ENCODE measurements around the gene ARID3A. TPM values are rescaled to one million over a fixed set of nuclear protein-coding genes. Genes with fewer than 3 reads are reported as not detected.

Gene ARID3A
- total RNA-seq, 4 donors from 2014 or later: 1.3 to 22.0 (median 3.8) TPM

GRCh38 chr19:1000591-1001537, 75.0 kb downstream of the ARID3A start:
- Histone ChIP-seq H3K4me1 (peaks cover 0 to 7% of the 10 kb centered on the region in 2 donors), H3K27me3 (peaks cover 38 to 45% of the 10 kb centered on the region in 2 donors), H3K36me3 (no peaks in the 10 kb centered on the region), H3K4me3 (no peak overlapping the region), H3K9me3 (no peaks in the 10 kb centered on the region), H3K27ac (no peak overlapping the region)
- TF ChIP-seq CTCF (IDR thresholded peaks at IDR 0.05): no peak
- no peak for TF ChIP-seq POLR2A (IDR thresholded peaks at IDR 0.05)
- DNase-seq: no peak
- intact Hi-C loops (cut with DNase I; ENCODE audit: low total_unique reads): no loop called here

DNA sequence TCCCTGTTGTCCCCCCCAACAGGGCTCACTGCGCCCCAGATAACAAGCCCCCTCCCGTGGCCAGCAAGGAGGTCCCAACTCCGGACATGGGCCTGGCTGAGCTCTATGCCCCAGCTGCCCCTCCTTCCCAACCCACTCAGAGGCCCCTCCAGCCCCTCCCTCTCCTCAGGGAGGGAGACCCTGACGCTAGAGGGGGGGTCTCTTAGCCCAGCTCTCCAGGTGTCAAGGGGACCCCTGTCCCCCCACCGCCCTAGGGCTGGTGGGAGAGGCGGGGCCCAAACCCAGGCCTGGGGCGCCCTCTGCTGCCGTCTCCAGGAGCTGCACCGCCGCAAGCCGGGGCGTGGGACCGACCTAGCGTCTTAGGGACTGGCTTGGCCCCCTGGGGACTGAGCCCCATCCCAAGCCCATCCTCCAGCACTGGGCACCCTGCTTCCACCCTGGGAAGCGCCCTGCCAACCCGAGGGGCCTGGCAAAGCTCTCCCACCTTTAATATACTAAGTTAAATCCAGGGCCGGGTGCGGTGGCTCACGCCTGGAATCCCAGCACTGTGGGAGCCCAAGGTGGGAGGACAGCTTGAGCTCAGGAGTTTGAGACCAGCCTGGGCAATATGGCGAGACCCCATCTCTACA, 75.8 kb downstream of the ARID3A start:
- H3K4me3 ChIP-seq: no peak overlapping the region
- peak in 1 of 2 donors; percentile 56 for DNase-seq
- H3K27me3 ChIP-seq: peaks cover 37 to 38% of the 10 kb centered on the region in 2 donors
- H3K36me3 ChIP-seq: no peaks in the 10 kb centered on the region
- TF ChIP-seq POLR2A (IDR thresholded peaks at IDR 0.05) (no peak), CTCF (IDR thresholded peaks at IDR 0.05) (peak; percentile 71 to 87 (median 80))
- intact Hi-C loops (cut with DNase I; ENCODE audit: low total_unique reads): no loop called here
- H3K9me3 ChIP-seq: no peaks in the 10 kb centered on the region
- peaks cover 0 to 7% of the 10 kb centered on the region in 2 donors for H3K4me1 ChIP-seq
- H3K27ac ChIP-seq: no peak overlapping the region

- DNase-seq: no peak
- Histone ChIP-seq H3K36me3 (no peaks in the 10 kb centered on the region), H3K9me3 (no peaks in the 10 kb centered on the region), H3K27ac (no peak overlapping the region), H3K4me1 (peaks cover 0 to 7% of the 10 kb centered on the region in 2 donors), H3K4me3 (no peak overlapping the region), H3K27me3 (peaks cover 36 to 38% of the 10 kb centered on the region in 2 donors)
- intact Hi-C loops (cut with DNase I; ENCODE audit: low total_unique reads): no loop called here
- TF ChIP-seq POLR2A (IDR thresholded peaks at IDR 0.05): no peak
- TF ChIP-seq CTCF (IDR thresholded peaks at IDR 0.05): no peak
These were observed 76.8 kb downstream of the ARID3A start for GRCh38 chr19:1002600-1002999.

- Histone ChIP-seq H3K27ac (no peak overlapping the region), H3K9me3 (no peaks in the 10 kb centered on the region), H3K4me1 (peaks cover 0 to 7% of the 10 kb centered on the region in 2 donors), H3K27me3 (peaks cover 33 to 36% of the 10 kb centered on the region in 2 donors), H3K36me3 (no peaks in the 10 kb centered on the region), H3K4me3 (no peak overlapping the region)
- no peak for DNase-seq
- TF ChIP-seq CTCF (IDR thresholded peaks at IDR 0.05): no peak
- no peak for TF ChIP-seq POLR2A (IDR thresholded peaks at IDR 0.05)
- intact Hi-C loops (cut with DNase I; ENCODE audit: low total_unique reads): no loop called here
These were observed 77.4 kb downstream of the ARID3A start for GRCh38 chr19:1003283-1003682.

Data from uterus (tissue), 4 donors.